GM12872 (cell line): ENCODE results near the gene CD38.

Experiments used
- TF ChIP-seq, protein P1 (sequence below): IDR thresholded peaks from 3 replicates; pipeline ENCODE4 v1.5.1; 2011; ENCODE audit warnings: low read depth, mild to moderate bottlenecking, low read length, moderate library complexity; ENCODE audit not compliant: insufficient read depth

Gene CD38

GRCh38 chr4:15766821-15767220 is 11.3 kb upstream of the CD38 start:
- TF ChIP-seq, protein P1, sequence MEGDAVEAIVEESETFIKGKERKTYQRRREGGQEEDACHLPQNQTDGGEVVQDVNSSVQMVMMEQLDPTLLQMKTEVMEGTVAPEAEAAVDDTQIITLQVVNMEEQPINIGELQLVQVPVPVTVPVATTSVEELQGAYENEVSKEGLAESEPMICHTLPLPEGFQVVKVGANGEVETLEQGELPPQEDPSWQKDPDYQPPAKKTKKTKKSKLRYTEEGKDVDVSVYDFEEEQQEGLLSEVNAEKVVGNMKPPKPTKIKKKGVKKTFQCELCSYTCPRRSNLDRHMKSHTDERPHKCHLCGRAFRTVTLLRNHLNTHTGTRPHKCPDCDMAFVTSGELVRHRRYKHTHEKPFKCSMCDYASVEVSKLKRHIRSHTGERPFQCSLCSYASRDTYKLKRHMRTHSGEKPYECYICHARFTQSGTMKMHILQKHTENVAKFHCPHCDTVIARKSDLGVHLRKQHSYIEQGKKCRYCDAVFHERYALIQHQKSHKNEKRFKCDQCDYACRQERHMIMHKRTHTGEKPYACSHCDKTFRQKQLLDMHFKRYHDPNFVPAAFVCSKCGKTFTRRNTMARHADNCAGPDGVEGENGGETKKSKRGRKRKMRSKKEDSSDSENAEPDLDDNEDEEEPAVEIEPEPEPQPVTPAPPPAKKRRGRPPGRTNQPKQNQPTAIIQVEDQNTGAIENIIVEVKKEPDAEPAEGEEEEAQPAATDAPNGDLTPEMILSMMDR: no peak

- TF ChIP-seq, protein P1: no peak
Observed at GRCh38 chr4:15769202-15769601, 8.9 kb upstream of the CD38 start.

- TF ChIP-seq, protein P1: no peak
Observed at GRCh38 chr4:15771216-15772058, 6.7 kb upstream of the CD38 start.

DNA sequence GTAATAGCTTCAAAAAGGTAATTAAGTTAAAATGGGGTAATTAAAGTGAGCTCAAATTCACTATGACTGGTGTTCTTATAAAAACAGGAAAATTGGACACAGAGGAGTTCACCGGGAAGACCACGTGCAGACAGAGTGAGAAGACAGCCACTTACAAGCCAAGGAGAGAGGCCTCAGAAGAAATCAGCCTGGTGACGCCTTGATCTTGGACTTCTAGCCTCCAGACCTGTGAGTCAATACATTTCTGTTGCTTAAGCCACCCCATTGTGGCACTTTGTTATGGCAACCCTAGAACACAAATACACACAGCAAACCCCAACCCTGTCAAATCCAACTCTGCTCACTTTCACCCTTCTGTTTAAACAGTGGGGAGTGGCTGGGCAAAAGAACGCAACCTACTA is 4.1 kb upstream of the CD38 start:
- TF ChIP-seq, protein P1: no peak

DNA sequence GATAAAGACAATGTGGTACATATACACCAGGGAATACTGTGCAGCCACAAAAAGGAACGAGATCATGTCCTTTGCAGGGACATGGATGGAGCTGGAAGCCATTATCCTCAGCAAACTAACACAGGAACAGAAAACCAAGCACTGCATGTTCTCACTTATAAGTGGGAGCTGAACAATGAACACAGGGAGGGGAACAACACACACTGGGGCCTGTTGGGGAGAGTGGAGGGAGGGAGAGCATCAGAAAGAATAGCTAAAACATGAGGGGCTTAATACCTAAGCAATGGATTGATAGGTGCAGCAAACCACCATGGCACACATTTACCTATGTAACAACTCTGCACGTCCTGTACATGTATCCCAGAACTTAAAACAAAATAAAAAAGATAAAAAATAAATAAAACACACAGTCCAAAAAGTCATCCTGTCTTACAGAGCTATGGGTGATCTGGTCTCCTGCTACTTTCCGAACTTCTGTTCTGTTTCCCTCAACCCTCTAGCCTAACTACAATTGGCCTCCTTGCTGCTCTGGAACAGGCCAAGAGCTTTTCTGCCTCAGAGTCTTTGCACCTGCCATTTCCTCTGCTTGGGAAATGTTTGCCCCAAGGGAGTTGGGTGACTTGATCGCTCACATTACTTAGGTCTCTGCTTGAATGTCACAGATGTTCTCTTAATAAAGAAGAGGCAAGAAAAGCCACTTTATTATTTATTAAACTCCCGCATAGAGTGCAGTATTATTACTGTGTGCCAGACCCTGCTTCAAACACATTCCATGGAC is 1.1 kb upstream of the CD38 start:
- TF ChIP-seq, protein P1: no peak

DNA sequence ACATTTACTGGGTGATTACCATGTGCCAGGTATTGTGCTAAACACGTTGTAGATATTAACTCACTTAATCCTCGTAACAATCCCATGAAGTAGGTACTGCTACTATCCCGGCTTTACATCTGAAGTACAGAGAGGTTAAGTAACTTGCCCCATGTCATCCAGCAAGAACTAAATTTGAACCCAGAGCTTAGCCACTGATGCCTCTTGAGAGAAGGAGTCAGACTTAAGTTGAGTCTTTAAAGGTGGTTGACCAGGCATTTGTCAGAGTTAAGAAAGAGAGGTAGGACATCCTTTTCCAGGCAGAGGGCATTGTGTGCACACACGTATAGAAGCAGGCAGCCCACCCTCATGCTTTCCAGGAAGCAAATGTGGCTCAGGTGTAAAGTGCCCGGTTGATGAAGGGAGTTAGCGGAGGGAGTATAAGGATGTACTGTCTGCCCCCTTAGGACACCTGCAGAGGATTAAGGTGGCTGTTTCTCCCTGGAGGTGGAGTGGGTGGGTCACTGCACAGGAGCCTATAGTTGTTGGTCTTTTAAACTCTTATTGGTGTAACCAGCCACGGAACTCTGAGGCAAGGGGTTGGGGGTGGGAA is 335 bp upstream of the CD38 start:
- TF ChIP-seq, protein P1: no peak

DNA sequence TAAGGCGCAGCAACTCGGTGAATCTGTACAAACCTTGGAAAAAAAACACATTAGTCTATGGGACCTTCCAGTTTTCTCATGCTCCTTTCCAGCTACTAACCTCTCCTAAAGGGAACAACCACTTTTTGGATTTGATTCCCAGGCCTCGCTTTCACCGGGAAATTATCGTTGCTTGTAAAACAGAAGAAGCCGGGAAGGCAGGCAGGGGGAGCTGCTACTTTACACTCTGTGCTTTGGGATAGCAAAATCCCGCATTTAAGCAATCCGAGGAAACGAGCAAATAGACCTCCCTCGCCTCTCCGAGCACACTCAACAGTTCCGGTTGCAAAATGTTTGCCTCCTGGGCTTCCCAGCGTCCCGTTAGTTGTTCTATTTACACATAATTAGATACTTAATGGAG is 1.2 kb downstream of the CD38 start:
- TF ChIP-seq, protein P1: no peak
